Heart right ventricle (tissue), 16 donors: ENCODE measurements around the gene SLC25A19. TPM values are rescaled to one million over a fixed set of nuclear protein-coding genes. Genes with fewer than 3 reads are reported as not detected.
"Not testable (repeated sequence)": the region's sequence is repeated elsewhere in the genome, so short reads cannot be mapped to it uniquely, and the experiment has no call there.

ENCODE experiments used
- ATAC-seq, 8 donors: fragments of 200-7000 bp; cut with Tn5 transposase; one replicate each; pipeline ENCODE4 v1.9.1; 2020; ENCODE audit warnings: mild to moderate bottlenecking in 8 of 8, moderate library complexity in 8 of 8, moderate number of reproducible peaks in 1 of 8
- DNase-seq, 2 donors: peaks; one replicate each; pipeline ENCODE4 v3.0.0-alpha.2; 2020
- H3K27ac ChIP-seq, 10 donors: fragments of 200-600 bp; sonication (generic) in 2 of 10; one replicate each; pipeline versions ENCODE4 v1.5.0 to v1.8.0; 2020 to 2022; ENCODE audit warnings: mild to moderate bottlenecking in 3 of 10
- H3K27me3 ChIP-seq, 7 donors: fragments of 200-600 bp; one replicate each; pipeline ENCODE4 v1.8.0; 2021 to 2022; ENCODE audit warnings: mild to moderate bottlenecking in 2 of 7
- H3K36me3 ChIP-seq, 9 donors: fragments of 200-600 bp; sonication (generic) in 1 of 9; one replicate each; pipeline versions ENCODE4 v1.5.0 to v1.8.0; 2020 to 2022; ENCODE audit warnings: mild to moderate bottlenecking in 2 of 9
- H3K4me1 ChIP-seq, 9 donors: fragments of 200-600 bp; sonication (generic) in 1 of 9; one replicate each; pipeline versions ENCODE4 v1.5.0 to v1.8.0; 2020 to 2022; ENCODE audit warnings: mild to moderate bottlenecking in 4 of 9
- H3K4me3 ChIP-seq, 10 donors: fragments of 200-600 bp; sonication (generic) in 2 of 10; one replicate each; pipeline versions ENCODE4 v1.5.0 to v1.8.0; 2020 to 2022; ENCODE audit warnings: mild to moderate bottlenecking in 7 of 10, moderate library complexity in 2 of 10
- H3K9me3 ChIP-seq, 11 donors: fragments of 200-600 bp in 10 of 11; sonication (generic) in 2 of 11; one replicate each; pipeline versions ENCODE4 v1.5.0 to v1.8.0; 2013 to 2022; ENCODE audit warnings: mild to moderate bottlenecking in 2 of 11, control low read depth in 1 of 11, moderate library complexity in 1 of 11
- CTCF ChIP-seq, 9 donors: fragments of 200-600 bp; sonication (generic) in 2 of 9; IDR thresholded peaks; one replicate each; pipeline versions ENCODE4 v1.5.0 to v1.8.0; 2021 to 2022; ENCODE audit warnings: antibody characterized with exemption in 9 of 9, mild to moderate bottlenecking in 5 of 9, moderate library complexity in 1 of 9
- WGBS, 2 donors: extraction: QIAGEN DNeasy Blood & Tissue Kit; methylation state at CpG; one replicate each; pipeline ENCODE4 v1.1.7; 2013; ENCODE audit warnings: inconsistent platforms in 1 of 2; 5-methylcytosine and 5-hydroxymethylcytosine counted together
- intact Hi-C, 10 donors: fragments of 100-400 bp; cut with DNase I; formaldehyde crosslinking; loops; one replicate each; pipeline versions ENCODE4 v1.11.1 to v1.14.2; 2022
- polyA plus RNA-seq, 2 donors: library from polyadenylated mRNA; stranded (reverse); fragments of 200-250 nt; gene quantifications; one replicate each; pipeline ENCODE4 v1.2.3, GENCODE V29; 2013
- total RNA-seq, 10 donors: library from RNA; stranded (reverse); fragmentation: NEBNext Ultra II Directional in 3 of 10; extraction: Animal tissue kit (Norgen Biotek cat#: 25700) in 3 of 10; gene quantifications; one replicate each; pipeline versions ENCODE4 v1.2.1 to v1.2.4, GENCODE V29; 2021 to 2023
- donor health status: Arrhythmogenic right ventricular cardiomyopathy.
- donor health status: ischemic (EF 13 %, LVEDD 7.1; RV severe dilation, severe dysfunction).
- donor health status: healthy with polysubstance abuse.
- donor health status: DM: no; HTN: yes; CAD: no.
- donor health status: DM: no; HTN: no; CAD: no.
- donor health status: ischemic (EF 25% LVEDD 6.9; RV normal size, moderate dysfunction).
- donor health status: ischemic (EF 25% LVEDD 5.7; RV mildly dilated, moderate dysfunction).
- donor health status: healthy.
- donor health status: DM: yes; HTN: yes; CAD: no.
- donor health status: Ischemic cardiomyopathy.
- donor health status: ischemic (EF 35%, LVEDD 5.7; RV mildly dilated, moderate dysfunction).
- donor health status: nonischemic (EF 11% LVEDD 7.7; RV severe dilation, severe dysfunction).
- donor health status: DM: yes; HTN: yes; CAD: no.
- donor health status: PGD.
- donor health status: ischemic (EF 29% LVEDD 5.4; RV normal size, mild dysfunction).
- donor health status: nonischemic (EF 23%, LVEDD 6.1; RV moderate dilation, normal function).

Gene SLC25A19
- total and polyA plus RNA-seq, 12 donors, result 6.8 to 23.2 (median 12.2) TPM

GRCh38 chr17:75285123-75285522 lies 4.1 kb downstream of the SLC25A19 start:
- Histone ChIP-seq H3K27ac (no peak overlapping the region), H3K27me3 (no peaks in the 10 kb centered on the region), H3K4me1 (peaks cover 0 to 16% (median 9%) of the 10 kb centered on the region in 9 donors), H3K4me3 (no peak overlapping the region), H3K36me3 (peaks cover 0 to 63% (median 0%) of the 10 kb centered on the region in 9 donors), H3K9me3 (no peaks in the 10 kb centered on the region)
- intact Hi-C loops, result no loop called here
- no peak for DNase-seq
- ATAC-seq, result no peak
- WGBS, 2 donors, result 85 to 98% methylated on average over 6 of the region's 6 CpGs
- TF ChIP-seq CTCF (IDR thresholded peaks at IDR 0.05), result no peak

- intact Hi-C loops, H3K27me3 ChIP-seq, H3K27ac ChIP-seq, H3K9me3 ChIP-seq, DNase-seq, H3K4me1 ChIP-seq, ATAC-seq, H3K4me3 ChIP-seq: not testable (repeated sequence)
- WGBS, 2 donors, result 96% methylated on average over 4 of the region's 4 CpGs
- H3K36me3 ChIP-seq, result peaks cover 0 to 79% (median 0%) of the 10 kb centered on the region in 9 donors
Measured at GRCh38 chr17:75280189-75280588, 9.0 kb downstream of the SLC25A19 start.

GRCh38 chr17:75277664-75278071 lies 11.6 kb downstream of the SLC25A19 start:
- Histone ChIP-seq H3K9me3 (no peaks in the 10 kb centered on the region), H3K27me3 (no peaks in the 10 kb centered on the region), H3K27ac (no peak overlapping the region), H3K4me1 (peaks cover 0 to 13% (median 7%) of the 10 kb centered on the region in 9 donors), H3K4me3 (no peak overlapping the region), H3K36me3 (peaks cover 0 to 78% (median 0%) of the 10 kb centered on the region in 9 donors)
- no peak for DNase-seq
- ATAC-seq, result no peak
- intact Hi-C loops, result no loop called here
- WGBS, 2 donors, result 89 to 93% methylated on average over 6 of the region's 6 CpGs
- no peak for TF ChIP-seq CTCF (IDR thresholded peaks at IDR 0.05)

- no peaks in the 10 kb centered on the region for H3K27me3 ChIP-seq
- H3K36me3 ChIP-seq, result peaks cover 0 to 44% (median 0%) of the 10 kb centered on the region in 9 donors
- H3K4me1 ChIP-seq, result peaks cover 4 to 35% (median 29%) of the 10 kb centered on the region in 9 donors
- no peak for DNase-seq
- H3K27ac ChIP-seq, result no peak overlapping the region
- no peak for ATAC-seq
- H3K9me3 ChIP-seq, result no peaks in the 10 kb centered on the region
- no peak overlapping the region for H3K4me3 ChIP-seq
- 70 to 74% methylated on average over 7 of the region's 7 CpGs for WGBS, 2 donors
- intact Hi-C loops, result loop anchor here in 3 of 10 donors (5.0 kb wide), 2 partner anchors 133 to 138 kb away; partner anchors contain the start of gene GRB2 (in 1 of the 3)
- TF ChIP-seq CTCF (IDR thresholded peaks at IDR 0.05), result no peak
Measured at GRCh38 chr17:75273977-75274708, 15.1 kb downstream of the SLC25A19 start.

GRCh38 chr17:75272848-75273184 lies 16.4 kb downstream of the SLC25A19 start:
- intact Hi-C loops, result loop anchor here in 3 of 10 donors (5.0 kb wide), 2 partner anchors 134 to 139 kb away; partner anchors contain the start of gene GRB2 (in 1 of the 3)
- Histone ChIP-seq H3K4me1 (peaks cover 4 to 43% (median 31%) of the 10 kb centered on the region in 9 donors), H3K27ac (peak overlapping the region in 4 of 10 donors; percentile 1 to 97 (median 20)), H3K36me3 (peaks cover 0 to 31% (median 0%) of the 10 kb centered on the region in 9 donors), H3K4me3 (peak overlapping the region in 1 of 10 donors; percentile 100), H3K9me3 (no peaks in the 10 kb centered on the region), H3K27me3 (no peaks in the 10 kb centered on the region)
- 48 to 59% methylated on average over 3 of the region's 3 CpGs for WGBS, 2 donors
- ATAC-seq (peak in 1 of 8 donors; percentile 3), DNase-seq (no peak)
- no peak for TF ChIP-seq CTCF (IDR thresholded peaks at IDR 0.05)
